Chondrocyte (in vitro differentiated cells): ENCODE results near the gene CARF. TPM values are rescaled to one million over a fixed set of nuclear protein-coding genes. Genes with fewer than 3 reads are reported as not detected.
A peak's percentile ranks its signal among the peaks of the same experiment; 100 is the strongest.

Experiments used
- DNase-seq: peaks from one replicate; pipeline ENCODE4 v3.0.0; 2021; ENCODE audit warnings: mixed read lengths, low spot score
- H3K27ac Mint-ChIP-seq: one replicate; pipeline ENCODE4 v1.8.0; 2021; ENCODE audit warnings: mild to moderate bottlenecking, moderate library complexity, mixed read lengths; ENCODE audit not compliant: unreplicated experiment
- H3K27me3 Mint-ChIP-seq: 2 replicates; pipeline ENCODE4 v1.8.0; 2021; ENCODE audit warnings: low read depth, mixed read lengths
- H3K36me3 Mint-ChIP-seq: 2 replicates; pipeline ENCODE4 v1.8.0; 2021; ENCODE audit warnings: low read depth, mixed read lengths
- H3K4me1 Mint-ChIP-seq: 2 replicates; pipeline ENCODE4 v1.8.0; 2021; ENCODE audit warnings: low read depth, mild to moderate bottlenecking, mixed read lengths
- H3K4me3 Mint-ChIP-seq: one replicate; pipeline ENCODE4 v1.8.0; 2021; ENCODE audit warnings: mild to moderate bottlenecking, moderate library complexity, mixed read lengths; ENCODE audit not compliant: unreplicated experiment
- H3K9me3 Mint-ChIP-seq: 2 replicates; pipeline ENCODE4 v1.8.0; 2021; ENCODE audit warnings: low read depth, mixed read lengths
- CTCF ChIP-seq: fragments of 200-600 bp; sonication (generic); IDR thresholded peaks from 2 replicates; pipeline ENCODE4 v1.5.0; 2021; ENCODE audit warnings: antibody characterized with exemption, mild to moderate bottlenecking, moderate library complexity
- total RNA-seq: library from RNA; stranded (reverse); gene quantifications from 3 replicates; pipeline ENCODE4 v1.2.1, GENCODE V29; 2021

The CARF gene
- total RNA-seq, 1 donor from 2014 or later = 8.4 TPM

DNA sequence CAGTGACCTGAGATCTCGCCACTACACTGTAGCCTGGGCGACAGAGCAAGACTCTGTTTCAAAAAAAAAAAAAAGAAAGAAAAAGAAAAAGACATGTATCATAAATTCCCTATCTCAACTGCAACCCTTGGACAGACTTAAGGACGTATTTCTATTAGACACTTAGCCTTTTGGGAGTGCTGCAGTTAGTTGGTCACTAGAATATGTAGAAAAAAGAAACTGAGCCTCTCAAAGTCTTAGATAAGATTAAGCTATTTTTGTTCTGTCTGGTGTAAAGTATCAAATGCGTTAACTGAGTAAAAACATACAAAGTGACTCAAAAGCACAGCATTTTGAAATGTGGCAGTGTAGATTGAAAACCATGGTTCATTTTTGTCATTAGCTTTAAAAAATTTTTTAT, 109.9 kb downstream of the CARF start:
- Mint-ChIP-seq H3K4me1 (peaks cover 54% of the 10 kb centered on the region), H3K36me3 (peaks cover 7% of the 10 kb centered on the region), H3K4me3 (peak overlapping the region; percentile 33), H3K27me3 (no peaks in the 10 kb centered on the region), H3K27ac (peak overlapping the region; percentile 82), H3K9me3 (no peaks in the 10 kb centered on the region)
- no peak for TF ChIP-seq CTCF
- no peak for DNase-seq

GRCh38 chr2:203022751-203023150, 110.7 kb downstream of the CARF start:
- no peak for DNase-seq
- Mint-ChIP-seq H3K36me3 (peaks cover 6% of the 10 kb centered on the region), H3K4me1 (peaks cover 52% of the 10 kb centered on the region)

GRCh38 chr2:203025592-203025991, 113.5 kb downstream of the CARF start:
- Mint-ChIP-seq H3K27me3 (no peaks in the 10 kb centered on the region), H3K9me3 (no peaks in the 10 kb centered on the region), H3K27ac (peak overlapping the region; percentile 81), H3K4me3 (no peak overlapping the region), H3K4me1 (peaks cover 27% of the 10 kb centered on the region), H3K36me3 (peaks cover 6% of the 10 kb centered on the region)
- TF ChIP-seq CTCF = no peak
- no peak for DNase-seq

More at GRCh38 chr2:203022751-203023150, 110.7 kb downstream of the CARF start:
- Mint-ChIP-seq H3K27me3 (no peaks in the 10 kb centered on the region), H3K27ac (peak overlapping the region; percentile 64), H3K9me3 (no peaks in the 10 kb centered on the region), H3K4me3 (peak overlapping the region; percentile 3)
- no peak for TF ChIP-seq CTCF

DNA sequence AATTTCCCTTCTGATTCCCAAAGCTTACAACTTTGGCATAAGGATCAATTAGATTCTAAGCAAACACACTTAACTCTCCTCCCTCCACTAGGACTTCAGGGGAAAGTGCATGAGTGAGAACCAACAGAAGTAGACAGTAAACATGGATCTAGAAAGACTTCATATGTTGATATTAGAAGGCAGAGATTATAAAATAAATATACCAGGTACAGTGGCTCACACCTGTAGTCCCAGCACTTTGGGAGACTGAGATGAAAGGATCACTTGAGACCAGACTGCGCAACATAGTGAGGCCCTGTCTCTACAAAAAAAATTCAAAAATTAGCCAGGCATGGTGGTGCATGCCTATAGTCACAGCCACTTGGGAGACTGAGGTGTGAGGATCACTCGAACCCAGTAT, 118.5 kb downstream of the CARF start:
- H3K4me3 Mint-ChIP-seq = no peak overlapping the region

DNA sequence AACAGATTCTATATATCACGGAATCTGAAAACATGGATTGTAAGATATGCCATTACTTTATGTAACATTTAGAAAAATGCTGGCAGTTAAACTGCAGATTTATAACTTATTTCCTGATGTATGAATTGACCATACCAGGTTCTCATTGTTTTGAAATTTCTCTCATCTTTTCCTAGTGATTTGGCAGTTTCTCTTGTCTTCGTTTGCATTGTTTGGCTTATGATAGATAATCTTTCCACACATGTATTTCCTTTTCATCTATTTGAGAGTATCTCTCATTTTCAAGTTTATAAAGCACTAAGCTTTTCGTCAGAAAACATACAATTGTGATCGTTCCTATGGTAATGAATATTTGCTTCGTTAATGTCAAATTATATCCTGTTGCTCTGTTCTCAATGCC, 118.9 kb downstream of the CARF start:
- Mint-ChIP-seq H3K9me3 (no peaks in the 10 kb centered on the region), H3K4me3 (no peak overlapping the region), H3K4me1 (peaks cover 29% of the 10 kb centered on the region), H3K36me3 (no peaks in the 10 kb centered on the region), H3K27me3 (no peaks in the 10 kb centered on the region), H3K27ac (no peak overlapping the region)
- no peak for DNase-seq
- TF ChIP-seq CTCF = no peak

More for the DNA sequence above, 118.5 kb downstream of the CARF start:
- peaks cover 28% of the 10 kb centered on the region for H3K4me1 Mint-ChIP-seq
- H3K27ac Mint-ChIP-seq = no peak overlapping the region
- DNase-seq = no peak
- H3K27me3 Mint-ChIP-seq = no peaks in the 10 kb centered on the region
- TF ChIP-seq CTCF = no peak
- H3K9me3 Mint-ChIP-seq = no peaks in the 10 kb centered on the region
- H3K36me3 Mint-ChIP-seq = no peaks in the 10 kb centered on the region
